Eye (tissue), 1 donor: ENCODE results near the gene ANKZF1.
A peak's percentile ranks its signal among the peaks of the same experiment; 100 is the strongest.
"Not testable (repeated sequence)": the region's sequence is repeated elsewhere in the genome, so short reads cannot be mapped to it uniquely, and the experiment has no call there.

Experiments
- DNase-seq: peaks from one replicate; pipeline ENCODE4 v3.0.0-alpha.2; 2015

ANKZF1 gene

DNA sequence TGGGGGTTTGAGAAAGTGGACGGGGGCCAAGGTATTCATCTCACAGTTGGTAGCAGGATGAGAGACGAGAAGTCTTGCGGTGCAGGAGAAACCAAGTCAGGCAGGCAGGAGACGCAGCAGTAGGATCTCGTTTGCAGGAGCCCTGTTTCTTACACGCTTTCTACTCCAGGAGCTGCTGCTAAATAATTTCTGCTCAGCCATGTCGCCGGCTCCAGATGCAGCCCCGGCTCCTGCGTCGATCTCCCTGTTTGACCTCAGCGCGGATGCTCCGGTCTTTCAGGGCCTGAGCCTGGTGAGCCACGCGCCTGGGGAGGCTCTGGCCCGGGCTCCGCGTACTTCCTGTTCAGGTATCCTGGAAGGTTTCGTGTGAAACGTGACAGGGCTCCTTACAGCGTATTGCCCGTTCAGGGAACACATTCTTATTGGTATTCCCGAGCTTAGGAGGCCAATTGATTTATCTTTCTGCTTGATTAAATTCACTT, 494 bp downstream of the ANKZF1 start:
- no peak for DNase-seq

DNA sequence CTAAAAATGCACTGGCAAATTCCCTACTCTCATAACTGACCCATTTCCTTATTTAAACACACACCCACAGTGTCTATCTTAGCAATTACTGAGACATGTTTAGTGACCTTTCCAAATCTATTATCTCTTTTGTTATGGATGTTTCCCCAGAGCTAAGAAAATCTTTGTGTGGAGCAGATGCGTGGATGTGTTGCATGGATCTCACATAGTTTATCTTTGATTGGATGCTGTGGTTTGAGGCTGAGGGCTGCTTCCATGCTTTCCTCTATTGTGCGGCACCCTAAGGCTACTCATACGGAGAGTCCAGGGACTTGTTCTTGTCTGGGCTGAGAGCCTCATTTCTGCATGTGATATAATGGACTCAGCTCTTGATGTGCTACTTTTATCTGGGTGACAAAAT, 4.7 kb downstream of the ANKZF1 start:
- no peak for DNase-seq

DNA sequence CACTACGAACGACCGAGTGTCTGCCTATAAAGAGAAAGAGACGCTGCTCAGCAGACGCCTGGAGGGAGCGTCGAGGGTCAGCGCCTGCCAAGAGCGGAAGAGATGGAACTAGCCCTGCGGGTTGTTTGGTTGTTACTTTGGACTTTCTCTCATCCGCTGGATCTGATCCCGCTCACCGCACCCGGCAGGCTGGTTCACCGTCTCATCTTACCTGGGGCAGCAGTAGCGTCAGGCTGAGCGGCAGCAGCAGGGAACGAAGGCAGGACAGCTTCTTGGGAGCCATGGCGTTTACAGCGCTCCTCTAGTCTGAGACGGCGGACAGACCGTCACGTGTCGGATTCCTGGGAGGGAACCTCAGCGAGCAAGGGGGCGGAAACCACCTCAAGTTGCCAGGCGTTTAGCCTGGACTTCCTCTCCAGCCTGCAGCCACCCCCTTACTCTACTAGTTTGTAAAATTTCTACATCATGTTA, 13.7 kb downstream of the ANKZF1 start:
- DNase-seq, result no peak

DNA sequence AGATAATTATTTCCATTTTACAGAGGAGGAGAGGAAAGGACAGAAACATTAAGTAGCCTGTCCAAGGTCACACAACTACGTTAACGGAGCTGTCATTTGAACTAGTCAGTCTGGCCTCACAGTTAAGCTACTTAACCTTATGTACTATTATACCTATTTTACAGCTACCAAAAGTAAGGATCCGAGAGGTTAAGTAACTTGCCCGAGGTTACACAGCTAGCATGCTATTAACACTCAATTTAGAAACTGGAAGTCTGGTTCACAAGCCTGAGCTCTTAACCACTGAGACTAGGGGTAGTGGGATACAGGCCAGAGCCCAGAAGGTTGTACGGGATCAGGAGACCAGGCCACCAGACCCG, 15.2 kb downstream of the ANKZF1 start:
- DNase-seq, result no peak

DNA sequence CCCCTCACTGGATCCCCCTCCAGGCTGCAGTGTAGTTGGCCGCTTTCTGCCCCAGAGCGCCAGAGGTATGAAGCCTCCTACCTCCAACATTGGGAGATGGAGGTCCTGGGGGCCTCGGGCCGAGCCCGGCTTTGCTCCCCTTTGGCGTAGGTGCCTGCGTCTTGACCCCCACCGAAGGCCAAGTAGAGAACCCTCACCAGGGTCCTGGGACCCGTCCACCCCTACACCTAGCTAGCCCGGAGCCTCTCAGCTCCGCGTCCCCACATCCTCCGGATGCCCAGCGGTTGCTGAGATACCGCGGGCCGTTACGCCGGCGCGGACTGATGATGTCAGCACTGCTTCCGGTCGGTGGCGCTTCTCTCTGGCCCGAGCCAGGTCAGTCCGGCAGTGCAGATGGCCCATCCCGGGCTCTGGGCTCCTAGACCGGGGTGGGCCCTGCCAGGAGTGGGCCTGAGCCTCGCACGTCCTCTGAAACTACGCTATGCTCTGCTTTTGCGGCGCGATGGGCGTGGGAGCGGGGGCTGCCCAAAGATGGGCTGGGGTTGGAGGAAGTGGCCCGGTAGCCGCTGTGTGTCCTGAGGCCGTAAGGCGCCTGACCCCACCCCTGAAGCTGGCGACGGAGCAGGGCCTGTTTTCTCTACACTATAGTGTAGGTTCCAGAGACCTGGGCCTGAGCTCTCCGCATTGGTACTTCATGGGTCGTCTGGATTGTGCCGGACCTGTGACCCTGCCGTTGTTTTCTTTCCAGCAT, 15.7 kb downstream of the ANKZF1 start, which contains the start of the genes GLB1L and STK16:
GLB1L (minus strand) TSS at position 297 of the 751 bp plus-strand sequence. CDS start 1,871 bp downstream, outside the sequence.
STK16 (plus strand) TSS at position 332 of the 751 bp plus-strand sequence. CDS start 521 bp downstream, outside the sequence.
- DNase-seq, result peak; percentile 98

DNA sequence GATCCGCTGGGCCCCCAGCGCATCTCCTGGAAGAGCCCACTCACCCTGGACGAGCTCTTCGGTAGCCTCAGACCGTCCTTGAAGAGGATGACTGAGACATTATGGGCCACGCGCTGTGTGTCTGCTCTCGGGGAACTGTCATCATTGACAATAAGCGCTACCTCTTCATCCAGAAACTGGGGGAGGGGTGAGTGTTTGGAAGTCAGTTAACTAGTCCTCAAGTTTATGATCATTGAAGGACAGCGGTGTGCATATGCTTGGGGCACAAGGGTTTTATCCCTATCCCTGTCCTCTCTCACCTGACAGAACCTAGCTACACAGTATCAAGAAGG, 16.3 kb downstream of the ANKZF1 start:
- no peak for DNase-seq

DNA sequence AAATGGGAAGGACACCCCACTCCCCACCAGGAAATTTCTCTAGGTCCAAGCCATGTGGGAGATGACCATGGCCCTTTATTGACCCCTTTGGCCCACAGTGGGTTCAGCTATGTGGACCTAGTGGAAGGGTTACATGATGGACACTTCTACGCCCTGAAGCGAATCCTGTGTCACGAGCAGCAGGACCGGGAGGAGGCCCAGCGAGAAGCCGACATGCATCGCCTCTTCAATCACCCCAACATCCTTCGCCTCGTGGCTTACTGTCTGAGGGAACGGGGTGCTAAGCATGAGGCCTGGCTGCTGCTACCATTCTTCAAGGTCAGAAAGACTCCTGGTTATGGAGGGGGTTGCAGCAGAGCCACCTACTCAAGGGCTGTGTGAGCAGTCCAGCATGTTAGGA, 17.0 kb downstream of the ANKZF1 start:
- no peak for DNase-seq

DNA sequence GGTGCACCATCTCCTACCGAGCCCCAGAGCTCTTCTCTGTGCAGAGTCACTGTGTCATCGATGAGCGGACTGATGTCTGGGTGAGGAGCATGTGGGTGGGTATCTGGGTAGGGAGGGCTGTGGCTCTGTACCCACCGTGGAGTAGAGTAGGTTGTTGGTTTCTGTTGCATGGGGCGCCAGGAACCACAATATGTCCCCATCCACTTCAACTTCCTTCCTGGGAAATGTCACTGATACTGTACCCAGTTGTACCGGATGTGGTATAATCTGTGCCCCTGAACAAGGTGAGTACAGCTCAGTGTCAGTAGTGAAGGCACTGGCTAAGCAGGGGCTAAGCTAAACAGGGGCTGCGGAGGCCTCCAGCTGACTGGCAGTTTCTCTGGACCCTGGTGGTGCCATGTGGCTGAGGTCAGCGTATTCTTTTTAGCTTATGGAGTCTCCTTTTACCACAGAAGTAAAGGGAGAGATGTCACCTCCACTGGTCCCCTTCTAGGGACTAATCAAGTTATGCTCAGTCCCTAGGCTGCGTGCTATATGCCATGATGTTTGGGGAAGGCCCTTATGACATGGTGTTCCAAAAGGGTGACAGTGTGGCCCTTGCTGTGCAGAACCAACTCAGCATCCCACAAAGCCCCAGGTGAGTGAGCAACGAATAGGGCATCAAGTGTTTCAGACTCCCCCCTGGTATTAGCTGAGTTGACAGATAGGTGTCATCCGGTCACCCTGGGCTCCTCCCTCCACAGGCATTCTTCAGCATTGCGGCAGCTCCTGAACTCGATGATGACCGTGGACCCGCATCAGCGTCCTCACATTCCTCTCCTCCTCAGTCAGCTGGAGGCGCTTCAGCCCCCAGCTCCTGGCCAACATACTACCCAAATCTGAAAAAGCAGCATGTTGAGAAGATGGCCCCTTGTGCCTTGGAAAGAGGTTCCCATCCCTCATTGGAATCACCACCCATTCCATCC, 18.4 kb downstream of the ANKZF1 start:
- DNase-seq, result no peak

DNA sequence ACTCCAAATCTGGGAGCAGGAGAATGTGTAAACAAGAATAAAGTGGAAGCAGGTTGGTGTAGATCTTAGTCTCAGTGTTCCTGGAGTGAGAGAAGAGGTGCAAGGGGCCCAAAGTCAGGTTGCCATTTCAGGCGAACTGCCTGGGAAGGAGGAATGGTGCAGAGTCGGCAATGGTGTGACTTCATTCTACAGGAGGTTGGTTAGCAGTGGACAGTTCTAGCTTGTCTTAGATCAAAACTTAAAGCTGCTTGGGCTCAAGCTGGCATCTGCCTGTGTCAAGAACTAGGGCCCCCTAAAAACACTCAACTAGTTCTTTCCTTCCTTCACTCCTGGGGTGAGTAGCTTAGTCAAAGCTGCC, 19.2 kb downstream of the ANKZF1 start:
- DNase-seq, result no peak

DNA sequence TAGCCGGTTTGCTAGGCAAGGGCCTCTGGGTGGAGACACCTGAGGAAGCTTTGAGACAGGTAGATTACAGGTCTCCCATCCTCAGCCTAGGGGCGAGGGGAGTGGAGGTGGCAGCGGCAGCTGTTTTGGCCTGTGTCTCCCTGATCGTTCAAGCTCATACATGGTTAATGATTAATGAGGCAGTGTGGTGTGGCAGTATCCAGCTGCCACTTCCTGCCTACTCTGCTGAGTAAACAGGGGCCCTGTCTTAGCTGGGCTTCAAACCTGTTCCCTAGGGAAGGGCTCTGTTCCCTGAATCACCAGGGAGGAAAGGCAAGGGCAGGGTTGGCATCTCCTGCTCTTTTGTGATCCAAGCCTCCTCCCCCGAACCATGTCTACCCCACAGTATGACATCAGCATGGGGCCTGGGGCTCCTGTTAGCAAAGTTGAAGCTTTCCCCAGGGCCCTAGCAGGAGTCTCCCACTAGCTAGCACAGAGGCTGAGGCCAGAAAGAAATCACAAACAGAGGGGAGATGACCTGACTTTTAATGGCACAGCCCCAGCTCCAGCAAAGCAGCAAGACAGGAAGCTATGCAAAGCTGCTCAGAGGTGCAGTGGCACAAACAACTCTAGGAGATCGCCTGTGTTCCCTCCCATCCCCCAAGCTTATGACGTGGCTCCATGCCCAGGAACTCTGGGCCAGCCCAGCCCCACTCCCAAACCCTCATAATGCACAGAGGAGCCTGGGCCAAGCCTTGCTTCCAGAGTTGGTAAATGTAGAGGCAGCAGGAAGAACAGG, 19.8 kb downstream of the ANKZF1 start:
- peak; percentile 55 for DNase-seq

DNA sequence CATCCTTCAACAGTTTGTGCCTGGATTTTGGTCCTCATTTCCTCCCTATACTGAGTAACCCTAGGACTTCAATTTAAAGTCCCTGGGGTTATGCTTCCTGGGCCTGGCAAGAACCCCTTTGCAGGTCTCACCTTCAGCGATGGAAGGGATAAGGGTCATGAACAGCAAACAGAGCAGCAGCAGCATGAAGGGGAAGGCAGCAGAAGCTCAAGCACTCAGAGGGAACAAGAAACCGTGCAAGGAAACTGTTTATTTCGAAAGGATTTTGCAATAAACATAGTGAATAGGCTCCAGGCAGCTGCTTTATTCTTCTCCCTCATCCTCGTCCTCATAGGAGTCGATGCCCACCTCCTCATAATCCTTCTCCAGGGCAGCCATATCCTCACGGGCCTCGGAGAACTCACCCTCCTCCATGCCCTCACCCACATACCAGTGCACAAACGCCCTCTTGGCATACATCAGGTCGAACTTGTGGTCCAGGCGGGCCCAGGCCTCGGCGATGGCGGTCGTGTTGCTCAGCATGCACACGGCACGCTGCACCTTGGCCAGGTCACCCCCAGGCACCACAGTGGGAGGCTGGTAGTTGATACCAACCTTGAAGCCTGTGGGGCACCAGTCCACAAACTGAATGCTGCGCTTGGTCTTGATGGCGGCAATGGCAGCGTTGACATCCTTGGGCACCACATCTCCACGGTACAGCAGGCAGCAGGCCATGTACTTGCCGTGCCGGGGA, 20.6 kb downstream of the ANKZF1 start:
- no peak for DNase-seq

DNA sequence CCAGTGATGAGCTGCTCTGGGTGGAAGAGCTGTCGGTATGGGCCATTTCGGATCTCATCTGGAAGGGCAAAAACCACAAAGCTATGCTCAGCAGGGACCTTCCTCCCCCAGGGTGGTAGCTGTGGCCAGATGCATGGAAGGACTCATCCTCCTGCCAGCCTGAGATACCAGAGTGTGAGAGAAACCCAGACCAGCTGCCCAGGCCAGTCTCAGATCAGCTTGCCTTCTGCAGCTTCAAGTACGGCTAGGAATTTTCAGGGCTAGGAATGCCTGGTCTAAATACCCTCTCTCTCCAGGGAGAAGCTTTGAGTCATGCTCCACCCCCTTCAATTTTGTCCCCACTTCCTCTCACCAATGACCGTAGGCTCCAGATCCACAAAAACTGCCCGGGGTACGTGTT, 22.1 kb downstream of the ANKZF1 start:
- no peak for DNase-seq

DNA sequence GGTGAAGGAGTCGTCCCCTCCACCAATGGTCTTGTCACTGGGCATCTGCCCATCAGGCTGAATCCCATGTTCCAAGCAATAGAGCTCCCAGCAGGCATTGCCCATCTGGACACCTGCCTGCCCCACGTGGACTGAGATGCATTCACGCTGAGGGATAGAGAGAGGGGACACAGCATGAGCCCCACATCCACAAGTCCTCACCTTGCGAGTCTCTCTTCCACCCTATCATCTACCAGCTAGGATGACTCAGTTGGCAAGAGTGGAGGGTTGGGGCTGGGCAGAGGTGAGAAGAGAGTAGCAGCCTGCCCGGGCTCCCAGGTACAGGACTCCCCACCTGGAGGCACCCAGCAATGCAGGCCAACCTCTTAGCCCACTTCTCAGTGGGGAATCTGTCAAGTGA, 22.5 kb downstream of the ANKZF1 start:
- DNase-seq, result no peak

DNA sequence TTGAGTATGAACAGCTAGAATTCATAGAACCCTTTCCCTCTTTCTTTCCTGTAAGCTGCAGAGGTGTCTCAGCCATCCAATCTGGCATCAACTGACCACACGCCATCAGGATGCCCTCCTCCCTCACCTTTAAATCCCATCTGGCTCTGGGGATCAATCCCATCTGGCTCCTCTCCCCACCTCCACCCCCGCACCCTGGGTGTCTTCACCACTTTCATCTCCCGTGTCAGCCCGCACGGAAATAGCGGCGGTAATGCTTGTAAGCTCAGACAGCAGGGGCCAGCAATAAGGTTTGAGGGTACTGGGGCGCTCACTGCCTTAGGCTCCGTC, 22.9 kb downstream of the ANKZF1 start:
- no peak for DNase-seq

DNA sequence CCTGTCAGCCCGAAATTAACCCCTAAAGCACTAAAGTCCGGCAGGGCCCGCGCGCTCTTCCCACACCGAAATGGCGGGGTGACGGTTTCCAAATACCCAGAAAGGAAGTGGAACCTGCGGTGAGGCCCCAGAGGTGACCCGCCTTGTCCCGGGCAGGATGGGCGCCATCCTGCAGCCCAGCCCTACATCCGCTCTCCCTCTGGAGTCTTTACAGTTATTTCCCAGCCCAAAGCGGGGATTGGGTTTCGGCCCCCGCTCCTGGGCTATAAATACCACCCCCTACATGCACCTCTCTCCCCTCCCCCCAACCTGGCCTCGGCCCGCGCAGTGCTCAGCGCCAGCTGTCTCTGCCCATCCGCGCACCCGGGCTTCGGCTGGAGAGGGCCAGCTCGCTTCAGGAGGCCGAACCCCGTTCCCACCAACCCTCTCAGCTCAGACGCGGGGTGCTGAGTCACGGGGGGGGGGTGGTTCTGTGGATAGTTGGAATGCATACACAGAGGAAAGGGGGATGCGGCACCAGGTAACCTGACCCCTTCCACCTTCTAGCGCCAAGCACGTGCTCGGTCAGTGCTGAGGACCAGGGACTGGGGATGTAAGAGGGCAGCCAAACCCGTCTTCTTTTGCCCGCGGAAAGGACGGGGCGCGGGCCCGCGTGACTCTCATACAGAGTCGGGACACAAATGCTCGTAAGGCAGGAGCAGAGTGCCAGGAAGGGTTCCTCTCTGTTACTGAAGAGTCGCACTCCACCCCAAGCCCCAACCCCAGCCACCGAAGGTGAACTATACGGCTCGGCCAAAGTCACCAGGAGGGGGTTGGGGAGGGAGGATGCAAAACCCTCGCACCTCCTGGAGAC, 23.5 kb downstream of the ANKZF1 start, which contains the start of gene TUBA4B:
TUBA4B (plus strand) TSS at position 344 of the 853 bp plus-strand sequence; CDS start at position 509, 165 bp downstream.
- peak; percentile 45 for DNase-seq

DNA sequence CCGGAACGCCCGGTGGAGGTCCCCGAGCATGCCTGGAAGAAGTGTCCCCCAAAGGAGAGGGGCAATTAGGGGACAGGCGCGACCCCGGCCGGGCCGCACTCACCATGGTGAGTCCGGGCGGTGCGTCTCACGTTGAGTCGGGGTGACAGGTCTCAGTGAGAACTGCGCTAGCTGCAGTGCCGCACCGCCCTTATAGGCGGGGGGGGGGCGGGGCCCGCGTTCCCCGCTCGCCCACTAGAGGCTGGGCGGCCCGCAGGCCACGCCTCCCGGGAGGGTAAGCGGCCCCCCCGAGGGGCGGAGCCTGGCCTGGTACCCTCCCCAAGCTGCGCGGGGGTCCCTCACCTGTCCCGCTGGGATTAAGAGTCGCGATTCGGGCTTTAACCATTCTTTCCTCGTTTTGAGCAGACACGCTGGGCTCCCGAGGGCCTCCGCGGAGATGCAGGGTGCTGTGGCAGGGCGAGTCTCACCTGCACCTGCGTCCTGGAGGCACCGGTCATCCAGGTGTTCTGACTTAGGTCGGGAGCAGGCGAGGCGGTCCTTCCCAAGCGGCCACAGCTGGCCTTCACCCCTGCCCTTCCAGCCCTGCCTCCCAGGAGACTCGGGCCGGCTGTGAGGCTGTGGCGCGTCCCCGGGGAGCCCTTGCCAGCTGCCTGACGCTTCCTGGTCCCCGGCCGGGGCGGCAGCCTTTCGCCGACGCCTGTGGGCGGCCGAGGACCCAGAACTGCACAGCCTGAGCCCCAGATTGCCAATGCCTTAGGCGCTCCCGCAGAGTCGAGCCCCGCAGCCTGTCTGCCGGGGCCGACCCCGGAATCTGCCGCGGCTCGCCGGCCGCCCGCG, 24.4 kb downstream of the ANKZF1 start, which contains the start of gene TUBA4A:
TUBA4A (minus strand) TSS at position 166 of the 837 bp plus-strand sequence; CDS start at position 106, 60 bp downstream.
- peak; percentile 70 for DNase-seq

DNA sequence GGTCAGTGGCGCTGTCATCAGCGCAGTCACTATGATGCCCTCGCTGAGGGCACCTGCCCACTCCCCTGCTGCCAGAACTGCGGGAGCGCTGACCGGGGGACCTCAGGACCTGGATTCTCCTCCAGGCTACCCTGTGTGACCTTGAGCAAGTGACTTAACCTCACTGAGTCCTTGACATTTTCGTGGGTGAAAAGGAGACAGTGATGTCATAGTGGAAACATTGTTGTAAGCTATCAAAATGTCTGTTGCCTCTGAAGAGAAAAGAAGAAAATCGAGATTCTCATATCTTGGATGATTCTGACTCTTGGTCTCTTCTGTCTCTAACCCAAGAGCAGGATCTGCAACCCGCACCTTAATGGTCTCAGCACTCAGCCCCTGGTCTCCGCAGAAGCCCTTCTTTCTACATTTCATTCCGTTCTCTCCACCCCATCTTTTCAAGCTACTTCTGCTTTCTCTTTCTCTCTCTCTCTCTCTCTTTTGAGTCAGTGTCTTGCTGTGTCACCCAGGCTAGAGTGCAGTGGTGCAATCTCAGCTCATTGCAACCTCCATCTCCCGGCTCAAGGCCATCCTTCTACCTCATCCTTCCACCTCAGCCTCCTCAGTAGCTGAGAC, 25.1 kb downstream of the ANKZF1 start:
- DNase-seq, result no peak

DNA sequence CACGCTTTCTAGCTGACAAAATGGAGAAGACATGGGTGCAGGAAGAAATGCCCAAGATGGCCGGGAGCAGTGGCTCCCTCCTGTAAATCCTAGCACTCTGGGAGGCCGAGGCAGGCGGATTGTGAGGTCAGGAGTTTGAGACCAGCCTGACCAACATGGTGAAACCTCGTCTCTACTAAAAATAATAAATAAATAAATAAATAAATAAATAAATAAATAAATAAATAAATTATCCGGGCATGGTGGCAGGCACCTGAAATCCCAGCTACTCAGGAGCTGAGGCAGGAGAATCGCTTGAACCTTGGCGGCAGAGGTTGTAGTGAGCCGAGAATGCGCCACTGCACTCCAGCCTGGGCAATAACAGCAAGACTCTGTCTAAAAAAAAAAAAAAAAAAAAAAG, 29.3 kb downstream of the ANKZF1 start:
- not testable (repeated sequence) for DNase-seq

DNA sequence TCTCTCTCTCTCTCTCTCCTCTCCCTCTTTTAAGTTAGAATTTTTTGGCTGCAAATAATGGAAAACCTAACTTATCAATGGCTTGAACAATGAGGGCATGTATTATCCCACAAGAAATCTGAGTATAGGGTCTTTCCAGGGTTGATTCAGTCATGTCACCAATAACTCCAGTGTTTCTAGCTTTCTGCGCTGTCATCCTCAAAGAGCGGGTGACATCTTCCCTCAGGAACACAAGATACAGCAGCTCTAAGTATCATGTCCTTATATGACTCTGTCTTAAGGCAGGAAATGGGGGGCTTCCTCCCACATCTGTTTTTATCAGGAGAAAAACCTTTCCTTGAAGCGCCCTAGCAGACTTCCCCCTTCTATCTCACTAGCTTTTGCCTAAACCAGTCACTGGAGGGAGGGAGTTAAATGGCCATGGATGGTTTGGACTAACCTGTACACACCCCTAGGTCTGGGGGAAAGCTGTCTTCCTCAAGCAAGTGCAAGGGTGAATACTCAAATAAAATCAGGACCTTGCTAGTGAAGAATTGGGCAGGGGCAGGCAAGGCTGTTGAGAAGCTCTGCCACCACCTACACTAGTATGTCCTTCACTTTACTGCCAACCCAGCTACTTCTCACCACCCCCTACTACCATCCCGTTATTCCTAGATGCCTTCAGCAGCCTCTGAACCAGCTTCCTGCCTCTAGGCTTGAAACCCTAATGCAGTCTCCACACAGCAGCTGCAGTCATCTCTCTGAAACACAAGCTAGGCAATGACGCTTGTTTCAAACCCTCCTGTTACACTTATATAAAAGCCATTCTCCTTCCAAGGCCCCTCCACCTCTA, 31.6 kb downstream of the ANKZF1 start:
- no peak for DNase-seq
